Measurements from ENCODE around the gene ERG. TPM values are rescaled to one million over a fixed set of nuclear protein-coding genes. Genes with fewer than 3 reads are reported as not detected.

Gene ERG
- total and polyA plus RNA-seq, 2 of the 13 experiments (the other 11 are each of a cell fraction or from before 2014, with no cell fraction given): not detected

- FAIRE-seq (no peak), DNase-seq (ENCODE audit: low spot score) (no peak), ATAC-seq (no peak)
- Histone ChIP-seq H3K79me2 (ENCODE audit: insufficient read depth, low read length) (no peaks in the 10 kb centered on the region), H2AFZ (ENCODE audit: low read length) (no peak overlapping the region), H3K9ac (ENCODE audit: insufficient read depth, low read depth, low read length) (no peak overlapping the region), H3K36me3 (replicated peaks in 1 of 2; ENCODE audit: control insufficient read depth in 1 of 2, insufficient read depth in 2 of 2, low read length in 2 of 2) (no peaks in the 10 kb centered on the region), H3K27me3 (ENCODE audit: control insufficient read depth in 1 of 2, insufficient read depth in 2 of 2, low read length in 2 of 2) (peaks cover 1 to 10% of the 10 kb centered on the region in 2 experiments; a peak in 3 of 5 replicates), H4K20me1 (ENCODE audit: insufficient read depth, low read length) (no peaks in the 10 kb centered on the region), H3K4me3 (replicated peaks in 1 of 3; ENCODE audit: insufficient read depth in 1 of 3, low read depth in 2 of 3, low read length in 3 of 3) (no peak overlapping the region), H3K27ac (ENCODE audit: extremely low read length, insufficient read depth, low read length) (no peak overlapping the region), H3K4me2 (ENCODE audit: low read depth, low read length) (no peak overlapping the region), H3K4me1 (ENCODE audit: insufficient read depth, low read length) (no peaks in the 10 kb centered on the region), H3K9me3 (ENCODE audit: low read length) (no peaks in the 10 kb centered on the region)
- ChIA-PET POLR2A (no interaction called here), CTCF (ENCODE audit: low intra/inter-chr PET ratio, low total read pairs) (no interaction called here)
- WGBS (ENCODE audit: low lambda C conversion rate): 39% methylated on average over 4 of the region's 5 CpGs
- no TSS peak for BruUV-seq (replicated peaks)
- in situ Hi-C loops (cut with HindIII; ENCODE audit: extremely low pct_ligation_motif_present, low pct_unique_long_range_greater_than_20kb): no loop called here
- intact Hi-C loops (cut with micrococcal nuclease; ENCODE audit: unreplicated experiment): no loop called here
- TF ChIP-seq ZNF143 (CRISPR knock-in tag; IDR thresholded peaks at IDR 0.05): no peak
- TF ChIP-seq ZBTB40 (IDR thresholded peaks at IDR 0.05): no peak
- TF ChIP-seq ZBTB40 (CRISPR knock-in tag; IDR thresholded peaks at IDR 0.05): no peak
- TF ChIP-seq MAZ (IDR thresholded peaks at IDR 0.05; ENCODE audit: borderline replicate concordance, low read depth, low read length): no peak
- no peak for TF ChIP-seq MAZ (CRISPR knock-in tag; IDR thresholded peaks at IDR 0.05; ENCODE audit: low read depth)
- TF ChIP-seq NR2F2 (IDR thresholded peaks at IDR 0.05; ENCODE audit: borderline replicate concordance, low read depth): no peak
- TF ChIP-seq IRF2 (CRISPR knock-in tag; IDR thresholded peaks at IDR 0.05): no peak
- no peak for TF ChIP-seq MAX (IDR thresholded peaks at IDR 0.05)
- TF ChIP-seq PREB (CRISPR knock-in tag; IDR thresholded peaks at IDR 0.05): no peak
- TF ChIP-seq ZNF234 (CRISPR knock-in tag; conservative IDR thresholded peaks at IDR 0.05): no peak
- no peak for TF ChIP-seq NFIC (IDR thresholded peaks at IDR 0.05; ENCODE audit: low read length)
- no peak for TF ChIP-seq THAP11 (CRISPR knock-in tag; IDR thresholded peaks at IDR 0.05)
- TF ChIP-seq ZGPAT (CRISPR knock-in tag; IDR thresholded peaks at IDR 0.05): no peak
- TF ChIP-seq GZF1 (CRISPR knock-in tag; IDR thresholded peaks at IDR 0.05): no peak
Observed at GRCh38 chr21:38388647-38389353, 109.5 kb downstream of the ERG start.

Data from HepG2 (cell line).